Esophagus squamous epithelium (tissue), 4 donors: ENCODE results near the gene PRDM12.

Experiments used
- POLR2A ChIP-seq, 4 donors: fragments of 450-650 bp; IDR thresholded peaks; one replicate each; pipeline ENCODE4 v1.6.1; 2017; ENCODE audit warnings: antibody characterized with exemption in 4 of 4, mild to moderate bottlenecking in 4 of 4, moderate library complexity in 3 of 4
- TF ChIP-seq, protein P1 (sequence below), 6 experiments: fragments of 450-650 bp in 4 of 6; fragments of 200-600 bp in 2 of 6; sonication (generic) in 2 of 6; IDR thresholded peaks; one replicate each; pipeline ENCODE4 v1.5.1; 2016 to 2019; ENCODE audit warnings: antibody characterized with exemption in 6 of 6, mild to moderate bottlenecking in 4 of 6, moderate library complexity in 4 of 6

DNA sequence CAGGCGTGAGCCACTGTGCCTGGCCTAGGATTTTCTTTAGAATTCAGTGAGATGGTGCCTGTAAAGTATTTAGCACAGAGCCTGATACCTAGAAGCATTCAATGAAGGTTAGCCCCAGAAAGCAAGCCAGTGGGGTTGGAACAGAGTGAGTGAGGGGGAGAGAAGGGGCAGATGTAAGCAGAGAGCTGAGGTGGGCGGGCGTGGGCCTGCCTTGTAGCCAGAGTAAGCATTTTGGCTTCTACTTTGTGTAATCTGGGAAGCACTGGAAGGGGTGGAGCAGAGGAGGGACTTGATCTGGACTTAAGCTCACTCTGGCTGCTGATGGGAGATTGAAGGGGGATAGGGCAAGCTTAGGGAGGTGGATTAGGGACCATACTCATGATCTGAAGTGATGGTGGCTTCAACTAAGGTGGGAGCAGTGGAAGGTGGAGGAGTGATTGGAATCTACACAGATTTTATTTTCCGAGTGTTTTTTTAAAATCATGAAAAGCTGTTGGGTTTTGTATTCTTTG, 31.8 kb downstream of the PRDM12 start:
- TF ChIP-seq, protein P1, sequence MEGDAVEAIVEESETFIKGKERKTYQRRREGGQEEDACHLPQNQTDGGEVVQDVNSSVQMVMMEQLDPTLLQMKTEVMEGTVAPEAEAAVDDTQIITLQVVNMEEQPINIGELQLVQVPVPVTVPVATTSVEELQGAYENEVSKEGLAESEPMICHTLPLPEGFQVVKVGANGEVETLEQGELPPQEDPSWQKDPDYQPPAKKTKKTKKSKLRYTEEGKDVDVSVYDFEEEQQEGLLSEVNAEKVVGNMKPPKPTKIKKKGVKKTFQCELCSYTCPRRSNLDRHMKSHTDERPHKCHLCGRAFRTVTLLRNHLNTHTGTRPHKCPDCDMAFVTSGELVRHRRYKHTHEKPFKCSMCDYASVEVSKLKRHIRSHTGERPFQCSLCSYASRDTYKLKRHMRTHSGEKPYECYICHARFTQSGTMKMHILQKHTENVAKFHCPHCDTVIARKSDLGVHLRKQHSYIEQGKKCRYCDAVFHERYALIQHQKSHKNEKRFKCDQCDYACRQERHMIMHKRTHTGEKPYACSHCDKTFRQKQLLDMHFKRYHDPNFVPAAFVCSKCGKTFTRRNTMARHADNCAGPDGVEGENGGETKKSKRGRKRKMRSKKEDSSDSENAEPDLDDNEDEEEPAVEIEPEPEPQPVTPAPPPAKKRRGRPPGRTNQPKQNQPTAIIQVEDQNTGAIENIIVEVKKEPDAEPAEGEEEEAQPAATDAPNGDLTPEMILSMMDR (IDR thresholded peaks at IDR 0.05): no peak
- TF ChIP-seq POLR2A (IDR thresholded peaks at IDR 0.05): no peak
